Tibial artery (tissue), 4 donors: ENCODE data around the gene AP1AR.

Source experiments
- DNase-seq, 2 donors: peaks; one replicate each; pipeline ENCODE4 v3.0.0-alpha.2; 2019
- H3K27ac ChIP-seq, 2 donors: fragments of 200-600 bp; sonication (generic) in 1 of 2; 1 replicate in 1 of 2; 2 replicates in 1 of 2; pipeline ENCODE4 v1.5.1; 2018 to 2019; ENCODE audit warnings: mild to moderate bottlenecking in 1 of 2
- H3K27me3 ChIP-seq, 2 donors: fragments of 200-600 bp; sonication (generic) in 1 of 2; one replicate each; pipeline versions ENCODE4 v1.5.1 to v1.6.0; 2016 to 2019
- H3K36me3 ChIP-seq, 3 donors: fragments of 200-600 bp; sonication (generic) in 2 of 3; one replicate each; pipeline ENCODE4 v1.5.1; 2016 to 2019; ENCODE audit warnings: mild to moderate bottlenecking in 2 of 3
- H3K4me1 ChIP-seq, 4 donors: fragments of 200-600 bp; sonication (generic) in 2 of 4; 1 replicate in 3 of 4; 2 replicates in 1 of 4; pipeline ENCODE4 v1.5.1; 2016 to 2019
- H3K4me3 ChIP-seq, 2 donors: fragments of 200-600 bp; sonication (generic) in 1 of 2; 1 replicate in 1 of 2; 2 replicates in 1 of 2; pipeline ENCODE4 v1.5.1; 2018 to 2019; ENCODE audit warnings: mild to moderate bottlenecking in 2 of 2
- H3K9me3 ChIP-seq, 3 donors: fragments of 200-600 bp; sonication (generic) in 1 of 3; one replicate each; pipeline ENCODE4 v1.5.1; 2016 to 2019
- CTCF ChIP-seq, 2 experiments: fragments of 200-600 bp in 1 of 2; fragments of 450-650 bp in 1 of 2; IDR thresholded peaks; one replicate each; pipeline ENCODE4 v1.5.1; 2017 to 2019; ENCODE audit warnings: antibody characterized with exemption in 2 of 2, mild to moderate bottlenecking in 1 of 2, moderate library complexity in 1 of 2
- intact Hi-C: fragments of 100-400 bp; cut with DNase I; formaldehyde crosslinking; loops from one replicate; pipeline ENCODE4 v1.15.0; 2023; ENCODE audit warnings: low total_unique reads

AP1AR gene

GRCh38 chr4:112276113-112276512, 44.5 kb downstream of the AP1AR start:
- Histone ChIP-seq H3K36me3 (peaks cover 0 to 9% (median 0%) of the 10 kb centered on the region in 3 donors), H3K27me3 (no peaks in the 10 kb centered on the region), H3K4me3 (no peak overlapping the region), H3K4me1 (peaks cover 0 to 16% (median 2%) of the 10 kb centered on the region in 4 donors), H3K9me3 (no peaks in the 10 kb centered on the region), H3K27ac (no peak overlapping the region)
- intact Hi-C loops, result no loop called here
- TF ChIP-seq CTCF (IDR thresholded peaks at IDR 0.05), result no peak
- DNase-seq, result no peak

GRCh38 chr4:112277220-112277619, 45.6 kb downstream of the AP1AR start:
- peaks cover 0 to 9% (median 0%) of the 10 kb centered on the region in 3 donors for H3K36me3 ChIP-seq
- no peak for DNase-seq
- intact Hi-C loops, result no loop called here
- H3K27ac ChIP-seq, result no peak overlapping the region
- no peaks in the 10 kb centered on the region for H3K9me3 ChIP-seq
- no peaks in the 10 kb centered on the region for H3K27me3 ChIP-seq
- H3K4me1 ChIP-seq, result peaks cover 0 to 16% (median 2%) of the 10 kb centered on the region in 4 donors
- H3K4me3 ChIP-seq, result no peak overlapping the region
- TF ChIP-seq CTCF (IDR thresholded peaks at IDR 0.05), result no peak

GRCh38 chr4:112277705-112278448, 46.3 kb downstream of the AP1AR start:
- no peak overlapping the region for H3K27ac ChIP-seq
- intact Hi-C loops, result no loop called here
- H3K27me3 ChIP-seq, result no peaks in the 10 kb centered on the region
- no peak for DNase-seq
- H3K4me1 ChIP-seq, result peaks cover 0 to 16% (median 3%) of the 10 kb centered on the region in 4 donors
- H3K4me3 ChIP-seq, result no peak overlapping the region
- H3K9me3 ChIP-seq, result no peaks in the 10 kb centered on the region
- TF ChIP-seq CTCF (IDR thresholded peaks at IDR 0.05), result no peak
- H3K36me3 ChIP-seq, result peaks cover 0 to 9% (median 0%) of the 10 kb centered on the region in 3 donors

- Histone ChIP-seq H3K9me3 (no peaks in the 10 kb centered on the region), H3K27me3 (no peaks in the 10 kb centered on the region), H3K4me1 (peaks cover 0 to 21% (median 10%) of the 10 kb centered on the region in 4 donors), H3K36me3 (peaks cover 0 to 9% (median 0%) of the 10 kb centered on the region in 3 donors), H3K27ac (no peak overlapping the region), H3K4me3 (no peak overlapping the region)
- intact Hi-C loops, result no loop called here
- DNase-seq, result no peak
- no peak for TF ChIP-seq CTCF (IDR thresholded peaks at IDR 0.05)
These were observed 47.7 kb downstream of the AP1AR start for GRCh38 chr4:112279025-112279881.

- Histone ChIP-seq H3K4me3 (no peak overlapping the region), H3K4me1 (peaks cover 0 to 24% (median 11%) of the 10 kb centered on the region in 4 donors), H3K9me3 (no peaks in the 10 kb centered on the region), H3K27me3 (no peaks in the 10 kb centered on the region), H3K36me3 (peaks cover 0 to 9% (median 0%) of the 10 kb centered on the region in 3 donors), H3K27ac (no peak overlapping the region)
- no peak for DNase-seq
- TF ChIP-seq CTCF (IDR thresholded peaks at IDR 0.05), result no peak
- intact Hi-C loops, result no loop called here
These were observed 48.3 kb downstream of the AP1AR start for GRCh38 chr4:112279882-112280315.
